ENCODE results near the gene ATP8B3. TPM values are rescaled to one million over a fixed set of nuclear protein-coding genes. Genes with fewer than 3 reads are reported as not detected.

Gene ATP8B3
- total and polyA plus RNA-seq, 2 of the 13 experiments (the other 11 are each of a cell fraction or from before 2014, with no cell fraction given), result 2.6 to 5.9 TPM

DNA sequence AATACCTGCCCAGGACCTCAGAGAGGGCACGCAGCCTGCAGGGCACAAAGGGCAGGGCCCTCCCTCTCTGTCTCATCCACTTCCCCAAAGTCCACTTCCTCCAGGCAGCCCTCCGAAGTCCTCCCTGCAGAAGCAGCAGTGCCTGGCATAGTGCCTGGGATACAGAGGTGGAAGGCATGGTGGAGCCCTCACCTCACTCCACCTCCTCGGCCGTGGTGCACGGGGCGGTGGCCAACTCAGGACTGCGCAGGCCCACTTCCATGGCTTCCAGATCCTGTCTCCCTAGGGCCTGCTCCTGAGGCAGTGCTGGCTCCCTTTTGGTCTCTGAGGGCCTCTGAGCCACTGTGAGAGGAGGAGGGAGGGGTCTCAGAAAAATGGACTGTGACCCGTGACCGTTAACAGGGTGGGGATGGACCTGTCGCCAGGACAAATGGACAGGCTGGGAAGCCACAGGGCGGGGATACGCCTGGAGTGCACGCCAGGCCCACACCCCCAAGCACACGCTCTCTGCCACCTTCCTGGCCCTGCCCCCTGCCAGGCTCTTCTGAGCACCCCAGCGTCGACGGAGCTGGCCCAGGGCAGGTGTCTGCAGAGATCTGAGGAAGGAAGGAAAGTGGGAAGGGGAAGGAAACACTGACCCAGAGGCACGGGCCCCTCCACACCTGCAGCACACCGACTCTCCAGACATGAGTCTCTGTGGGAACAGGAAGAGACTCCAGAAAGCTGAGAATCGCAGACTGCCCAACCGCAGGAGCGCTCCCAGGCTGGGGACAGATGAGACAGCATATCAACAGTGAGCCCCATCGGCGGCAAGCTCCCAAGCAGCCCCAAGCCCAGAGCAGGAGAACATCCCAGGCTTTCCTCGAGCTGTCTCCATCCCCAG lies 27.8 kb upstream of the ATP8B3 start (continued):
- TF ChIP-seq KLF11 (CRISPR knock-in tag; IDR thresholded peaks at IDR 0.05) (no peak), HNF4G (IDR thresholded peaks at IDR 0.05; ENCODE audit: borderline replicate concordance, low read depth, low read length) (0 out of 2 replicates have a peak, but pooled peaks have one; percentile 47), HNF4G (CRISPR knock-in tag; IDR thresholded peaks at IDR 0.05; ENCODE audit: borderline replicate concordance, low read depth) (0 out of 2 replicates have a peak, but pooled peaks have one; percentile 20), REPIN1 (CRISPR knock-in tag; IDR thresholded peaks at IDR 0.05; ENCODE audit: borderline replicate concordance, low read depth) (0 out of 2 replicates have a peak, but pooled peaks have one; percentile 30), CCDC6 (CRISPR knock-in tag; IDR thresholded peaks at IDR 0.05) (no peak), MTF2 (CRISPR knock-in tag; IDR thresholded peaks at IDR 0.05; ENCODE audit: borderline replicate concordance) (no peak), ZKSCAN1 (IDR thresholded peaks at IDR 0.05; ENCODE audit: low read length) (no peak), SPEN (CRISPR knock-in tag; IDR thresholded peaks at IDR 0.05; ENCODE audit: low read depth) (peak; percentile 31; the same call in 1 of the 2 replicates), IKZF4 (CRISPR knock-in tag; IDR thresholded peaks at IDR 0.05; ENCODE audit: borderline replicate concordance, low read depth, not compliant biosample characterization) (peak; percentile 55), FOXP1 (IDR thresholded peaks at IDR 0.05) (no peak), FOXP1 (CRISPR knock-in tag; IDR thresholded peaks at IDR 0.05) (no peak), TAF1 (CRISPR knock-in tag; IDR thresholded peaks at IDR 0.05) (0 out of 2 replicates have a peak, but pooled peaks have one; percentile 40), PCBP1 (IDR thresholded peaks at IDR 0.05; ENCODE audit: borderline replicate concordance, low read depth, low read length) (0 out of 2 replicates have a peak, but pooled peaks have one; percentile 15), SP4 (CRISPR knock-in tag; IDR thresholded peaks at IDR 0.05) (0 out of 2 replicates have a peak, but pooled peaks have one; percentile 52), AKAP8 (CRISPR knock-in tag; IDR thresholded peaks at IDR 0.05) (peak; percentile 45; the same call in 1 of the 2 replicates), ZNF121 (CRISPR knock-in tag; IDR thresholded peaks at IDR 0.05) (no peak), POLR2G (IDR thresholded peaks at IDR 0.05; ENCODE audit: low read depth, low read length) (0 out of 2 replicates have a peak, but pooled peaks have one; percentile 37), SOX13 (IDR thresholded peaks at IDR 0.05) (no peak), SOX13 (CRISPR knock-in tag; conservative IDR thresholded peaks at IDR 0.05 in 1 of 2, IDR thresholded peaks at IDR 0.05 in 1 of 2) (no peak), TARDBP (CRISPR knock-in tag; IDR thresholded peaks at IDR 0.05) (peak; percentile 61; the same call in 1 of the 2 replicates), ERF (CRISPR knock-in tag; IDR thresholded peaks at IDR 0.05) (peak; percentile 20; the same call in 1 of the 2 replicates)
- TF ChIP-seq, protein P1, sequence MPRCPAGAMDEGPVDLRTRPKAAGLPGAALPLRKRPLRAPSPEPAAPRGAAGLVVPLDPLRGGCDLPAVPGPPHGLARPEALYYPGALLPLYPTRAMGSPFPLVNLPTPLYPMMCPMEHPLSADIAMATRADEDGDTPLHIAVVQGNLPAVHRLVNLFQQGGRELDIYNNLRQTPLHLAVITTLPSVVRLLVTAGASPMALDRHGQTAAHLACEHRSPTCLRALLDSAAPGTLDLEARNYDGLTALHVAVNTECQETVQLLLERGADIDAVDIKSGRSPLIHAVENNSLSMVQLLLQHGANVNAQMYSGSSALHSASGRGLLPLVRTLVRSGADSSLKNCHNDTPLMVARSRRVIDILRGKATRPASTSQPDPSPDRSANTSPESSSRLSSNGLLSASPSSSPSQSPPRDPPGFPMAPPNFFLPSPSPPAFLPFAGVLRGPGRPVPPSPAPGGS (CRISPR knock-in tag; IDR thresholded peaks at IDR 0.05), result 0 out of 2 replicates have a peak, but pooled peaks have one; percentile 51
- TF ChIP-seq, protein P2, sequence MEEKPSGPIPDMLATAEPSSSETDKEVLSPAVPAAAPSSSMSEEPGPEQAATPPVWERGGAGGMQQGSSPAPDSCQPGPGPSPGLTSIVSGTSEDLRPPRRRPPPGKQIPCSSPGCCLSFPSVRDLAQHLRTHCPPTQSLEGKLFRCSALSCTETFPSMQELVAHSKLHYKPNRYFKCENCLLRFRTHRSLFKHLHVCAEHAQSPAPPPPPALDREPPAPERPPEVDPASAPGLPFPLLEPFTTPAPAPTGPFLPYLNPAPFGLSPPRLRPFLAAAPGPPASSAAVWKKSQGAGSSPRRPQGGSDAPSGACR (CRISPR knock-in tag; IDR thresholded peaks at IDR 0.05), result 0 out of 2 replicates have a peak, but pooled peaks have one; percentile 56
- TF ChIP-seq, protein P3, sequence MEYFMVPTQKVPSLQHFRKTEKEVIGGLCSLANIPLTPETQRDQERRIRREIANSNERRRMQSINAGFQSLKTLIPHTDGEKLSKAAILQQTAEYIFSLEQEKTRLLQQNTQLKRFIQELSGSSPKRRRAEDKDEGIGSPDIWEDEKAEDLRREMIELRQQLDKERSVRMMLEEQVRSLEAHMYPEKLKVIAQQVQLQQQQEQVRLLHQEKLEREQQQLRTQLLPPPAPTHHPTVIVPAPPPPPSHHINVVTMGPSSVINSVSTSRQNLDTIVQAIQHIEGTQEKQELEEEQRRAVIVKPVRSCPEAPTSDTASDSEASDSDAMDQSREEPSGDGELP (IDR thresholded peaks at IDR 0.05; ENCODE audit: borderline replicate concordance, low read depth), result no peak
- TF ChIP-seq, protein P4, sequence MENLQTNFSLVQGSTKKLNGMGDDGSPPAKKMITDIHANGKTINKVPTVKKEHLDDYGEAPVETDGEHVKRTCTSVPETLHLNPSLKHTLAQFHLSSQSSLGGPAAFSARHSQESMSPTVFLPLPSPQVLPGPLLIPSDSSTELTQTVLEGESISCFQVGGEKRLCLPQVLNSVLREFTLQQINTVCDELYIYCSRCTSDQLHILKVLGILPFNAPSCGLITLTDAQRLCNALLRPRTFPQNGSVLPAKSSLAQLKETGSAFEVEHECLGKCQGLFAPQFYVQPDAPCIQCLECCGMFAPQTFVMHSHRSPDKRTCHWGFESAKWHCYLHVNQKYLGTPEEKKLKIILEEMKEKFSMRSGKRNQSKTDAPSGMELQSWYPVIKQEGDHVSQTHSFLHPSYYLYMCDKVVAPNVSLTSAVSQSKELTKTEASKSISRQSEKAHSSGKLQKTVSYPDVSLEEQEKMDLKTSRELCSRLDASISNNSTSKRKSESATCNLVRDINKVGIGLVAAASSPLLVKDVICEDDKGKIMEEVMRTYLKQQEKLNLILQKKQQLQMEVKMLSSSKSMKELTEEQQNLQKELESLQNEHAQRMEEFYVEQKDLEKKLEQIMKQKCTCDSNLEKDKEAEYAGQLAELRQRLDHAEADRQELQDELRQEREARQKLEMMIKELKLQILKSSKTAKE (CRISPR knock-in tag; IDR thresholded peaks at IDR 0.05; ENCODE audit: borderline replicate concordance), result peak; percentile 25; the same call in 1 of the 2 replicates
